DMS 273 treated with DMSO at 0.1 percent for 48 hours (cell line): ENCODE results near the gene SLC7A6.
"Not testable (repeated sequence)": the region's sequence is repeated elsewhere in the genome, so short reads cannot be mapped to it uniquely, and the experiment has no call there.

Source experiments
- DNase-seq: peaks from one replicate; lab custom pipeline; 2025; lab: John Stamatoyannopoulos, UW

Gene SLC7A6

DNA sequence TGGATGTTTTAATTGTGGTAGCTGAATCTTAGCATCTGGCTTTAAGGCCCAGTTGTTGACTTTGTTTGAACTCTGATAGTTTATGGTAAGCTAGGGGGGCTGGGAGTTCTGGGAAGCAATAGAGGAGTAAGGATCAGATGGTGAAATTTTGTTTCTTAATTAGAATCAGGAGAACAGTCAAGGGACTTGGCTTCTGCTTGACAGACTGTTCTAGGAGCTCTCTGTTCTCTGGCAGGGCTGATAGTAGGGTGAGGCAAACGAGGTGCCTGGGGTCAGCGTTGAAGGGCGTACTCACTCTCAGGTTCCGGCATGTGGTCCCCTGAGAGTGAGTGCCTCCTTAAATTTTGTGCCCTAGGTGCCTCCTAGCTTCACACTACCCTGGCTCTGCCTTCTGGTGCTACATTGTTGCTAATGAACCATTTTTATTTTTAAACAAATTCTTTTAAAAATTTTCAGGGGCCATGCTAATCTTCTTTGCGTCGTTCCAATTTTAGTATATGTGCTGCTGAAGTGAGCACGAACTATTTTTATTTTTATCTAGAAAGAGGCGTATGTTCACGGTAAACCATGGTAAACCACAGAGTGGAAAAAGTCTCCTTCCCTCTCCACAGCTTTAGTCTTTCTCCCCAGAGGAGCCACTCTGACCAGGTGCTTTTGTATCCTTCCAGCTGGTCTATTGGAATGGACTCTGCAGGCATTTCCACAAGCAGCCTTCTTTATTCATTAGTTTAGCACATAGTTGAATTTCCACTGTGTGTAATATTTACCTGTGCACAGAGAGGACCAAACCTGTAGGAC is 19.7 kb downstream of the SLC7A6 start:
- no peak for DNase-seq

DNA sequence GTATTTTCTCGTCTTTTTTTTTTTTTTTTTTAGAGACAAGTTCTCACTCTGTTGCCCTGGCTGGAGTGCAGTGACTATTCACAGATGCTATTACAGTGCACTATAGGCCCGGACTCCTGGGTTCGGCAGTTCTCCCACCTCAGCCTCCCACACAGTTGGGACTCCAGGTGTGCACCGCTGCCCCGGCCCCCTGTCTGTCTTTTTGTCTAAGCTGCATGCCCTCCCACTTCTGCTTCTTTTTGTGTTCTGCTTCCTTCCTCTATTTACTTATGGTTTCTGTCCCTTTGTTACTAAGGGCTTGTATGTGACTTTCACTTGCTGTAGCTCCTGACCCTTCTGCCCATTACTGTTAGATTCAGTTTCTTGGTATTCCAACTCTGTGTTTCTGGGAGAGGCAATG is 20.5 kb downstream of the SLC7A6 start:
- DNase-seq, result no peak

DNA sequence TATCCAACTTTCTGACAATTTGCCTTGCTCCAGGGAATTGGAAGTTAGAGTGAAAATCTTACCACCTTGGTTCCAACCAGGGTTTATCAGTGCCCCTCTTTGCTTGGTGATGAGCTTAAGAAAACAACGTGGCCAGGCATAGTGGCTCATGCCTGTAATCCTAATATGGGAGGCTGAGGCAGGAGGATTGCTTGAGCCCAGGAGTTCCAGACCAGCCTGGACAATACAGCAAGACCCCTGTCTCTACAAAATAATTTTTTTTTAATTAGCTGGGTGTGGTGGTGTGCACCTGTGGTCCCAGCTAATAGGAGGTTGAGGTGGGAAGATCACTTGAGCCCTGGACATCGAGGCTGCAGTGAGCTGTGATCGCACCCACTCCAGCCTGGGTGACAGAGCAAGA is 21.4 kb downstream of the SLC7A6 start:
- DNase-seq, result no peak

DNA sequence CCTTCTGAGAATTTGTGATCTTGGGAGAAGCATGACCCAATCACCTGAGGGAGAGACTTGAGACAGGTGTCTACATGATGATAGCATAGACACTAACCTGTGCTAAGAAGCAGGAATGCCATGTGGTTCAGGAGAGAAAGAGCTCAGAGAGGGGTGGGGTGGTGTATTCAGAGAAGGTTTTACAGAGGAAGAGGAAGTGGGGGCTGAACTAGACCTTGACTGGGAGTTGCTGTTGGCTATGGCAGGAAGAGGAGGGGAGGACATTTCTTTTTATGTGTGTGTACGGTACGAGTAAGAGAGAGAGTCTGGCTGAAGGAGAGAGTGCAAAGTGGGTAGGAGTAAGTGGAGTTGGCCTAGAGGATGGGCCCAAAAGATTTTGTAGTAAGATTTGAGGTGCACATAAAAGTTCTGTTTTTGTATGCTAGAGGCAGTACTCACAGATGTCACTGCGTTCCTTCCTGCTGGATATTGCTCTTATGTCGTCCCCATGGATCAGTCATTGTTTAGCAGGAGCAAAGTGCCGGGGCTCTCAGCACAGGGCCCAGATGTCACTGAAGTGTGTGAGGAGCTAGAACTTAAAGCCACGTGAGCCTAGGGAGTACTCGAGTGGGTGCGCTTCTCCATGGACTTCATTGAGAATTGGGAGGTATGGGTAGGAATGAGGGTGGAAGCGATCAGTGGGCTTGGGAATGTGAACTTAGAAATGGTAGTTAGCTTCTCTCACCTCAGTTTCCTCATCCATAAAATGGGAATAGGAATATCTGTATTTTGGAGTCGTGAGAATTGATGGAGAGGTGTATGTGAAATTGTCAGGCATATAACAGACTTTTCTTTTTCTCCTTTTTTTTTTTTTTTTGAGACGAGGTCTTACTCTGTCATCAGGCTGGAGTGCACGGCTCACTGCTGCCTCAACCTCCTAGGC is 22.1 kb downstream of the SLC7A6 start:
- DNase-seq, result no peak

DNA sequence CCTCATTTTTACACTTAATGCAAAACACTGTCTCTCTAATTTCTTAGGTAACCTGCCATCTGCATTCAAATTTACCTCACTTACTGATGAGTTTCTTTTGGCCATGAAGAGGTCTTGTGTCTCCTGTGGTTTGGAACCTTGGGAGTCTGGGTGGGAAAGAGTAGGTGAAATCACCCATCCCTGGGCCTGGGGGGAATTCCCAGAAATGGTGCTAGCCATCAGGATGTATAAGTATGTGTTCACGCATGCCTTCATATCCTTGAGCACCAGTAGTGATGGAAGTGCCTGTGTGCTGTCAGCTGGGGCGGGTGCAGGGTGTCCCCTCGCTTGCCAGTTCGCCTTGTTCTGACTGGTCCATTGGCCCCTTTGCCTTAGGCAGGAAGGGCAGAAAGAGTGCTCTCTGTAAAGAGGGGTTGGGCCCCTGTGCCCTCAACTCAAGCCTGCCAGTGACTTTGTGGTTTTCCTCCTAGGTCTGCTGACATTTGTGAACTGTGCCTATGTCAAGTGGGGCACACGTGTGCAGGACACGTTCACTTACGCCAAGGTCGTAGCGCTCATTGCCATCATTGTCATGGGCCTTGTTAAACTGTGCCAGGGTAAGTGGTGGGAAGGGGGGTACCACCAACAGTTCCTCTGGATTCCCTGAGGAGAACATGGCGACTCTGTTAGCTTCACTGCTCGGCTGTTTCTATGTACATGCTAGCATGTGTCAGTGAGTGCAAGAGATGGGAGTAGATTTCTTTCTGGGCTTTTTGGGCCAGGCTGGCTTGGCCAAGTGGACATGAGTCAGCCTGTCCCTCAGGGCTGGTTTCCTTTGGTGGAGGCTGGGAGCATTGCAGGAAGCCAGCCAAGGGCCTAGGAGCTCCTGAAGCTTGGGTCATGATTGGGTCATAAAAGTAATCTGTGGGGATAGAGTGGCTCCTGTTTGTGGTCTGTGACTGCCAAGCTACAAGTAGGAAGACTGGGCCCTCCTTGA is 23.2 kb downstream of the SLC7A6 start:
- DNase-seq, result no peak

DNA sequence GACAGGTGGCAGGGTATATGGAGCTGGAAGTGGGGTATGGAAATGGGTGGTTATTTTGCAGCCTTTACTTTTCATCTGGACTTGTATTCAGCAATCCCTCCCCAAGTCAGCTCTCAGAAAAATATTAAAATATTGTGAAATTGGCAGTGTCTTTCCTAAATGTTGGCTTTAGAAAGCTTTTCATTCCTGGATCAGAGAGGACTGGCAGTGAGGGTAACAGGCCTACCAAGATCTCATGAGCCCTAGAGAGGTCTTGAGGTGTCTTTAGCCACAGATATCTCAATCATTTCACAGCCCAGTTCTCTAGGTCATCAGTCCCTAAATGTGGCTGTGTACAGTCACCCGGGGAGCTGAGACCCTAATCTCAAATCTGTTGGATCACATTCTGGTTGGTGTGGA is 23.9 kb downstream of the SLC7A6 start:
- DNase-seq, result no peak

DNA sequence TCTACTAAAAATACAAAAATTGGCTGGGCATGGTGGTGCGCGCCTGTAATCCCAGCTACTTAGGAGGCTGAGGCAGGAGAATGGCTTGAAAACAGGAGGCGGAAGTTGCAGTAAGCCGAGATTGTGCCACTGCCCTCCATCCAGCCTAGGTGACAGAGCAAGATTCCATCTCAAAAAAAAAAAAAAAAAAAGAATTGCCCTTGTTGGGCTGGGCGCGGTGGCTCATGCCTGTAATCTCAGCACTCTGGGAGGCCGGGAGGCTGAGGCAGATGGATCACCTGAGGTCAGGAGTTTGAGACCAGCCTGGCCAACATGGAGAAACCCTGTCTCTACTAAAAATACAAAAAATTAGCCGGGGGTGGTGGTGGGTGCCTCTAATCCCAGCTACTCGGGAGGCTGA is 24.5 kb downstream of the SLC7A6 start:
- DNase-seq, result not testable (repeated sequence)

DNA sequence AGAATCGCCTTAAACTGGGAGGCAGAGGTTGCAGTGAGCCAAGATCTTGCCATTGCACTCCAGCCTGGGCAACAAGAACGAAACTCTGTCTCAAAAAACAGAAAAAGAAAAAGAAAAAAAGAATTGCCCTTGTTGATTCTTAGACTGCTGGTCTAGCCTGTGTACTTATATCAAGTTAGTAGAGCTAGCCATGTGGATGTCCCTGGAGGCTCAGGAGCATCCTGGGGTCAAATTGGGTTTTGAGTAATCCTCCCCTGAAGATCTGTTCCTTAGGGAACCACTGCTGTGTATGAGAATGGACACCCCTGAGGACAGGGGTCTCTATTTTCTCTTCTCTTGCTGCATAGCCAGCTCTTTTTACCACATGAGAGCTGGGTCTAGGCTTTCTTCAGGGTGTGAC is 24.9 kb downstream of the SLC7A6 start:
- no peak for DNase-seq

DNA sequence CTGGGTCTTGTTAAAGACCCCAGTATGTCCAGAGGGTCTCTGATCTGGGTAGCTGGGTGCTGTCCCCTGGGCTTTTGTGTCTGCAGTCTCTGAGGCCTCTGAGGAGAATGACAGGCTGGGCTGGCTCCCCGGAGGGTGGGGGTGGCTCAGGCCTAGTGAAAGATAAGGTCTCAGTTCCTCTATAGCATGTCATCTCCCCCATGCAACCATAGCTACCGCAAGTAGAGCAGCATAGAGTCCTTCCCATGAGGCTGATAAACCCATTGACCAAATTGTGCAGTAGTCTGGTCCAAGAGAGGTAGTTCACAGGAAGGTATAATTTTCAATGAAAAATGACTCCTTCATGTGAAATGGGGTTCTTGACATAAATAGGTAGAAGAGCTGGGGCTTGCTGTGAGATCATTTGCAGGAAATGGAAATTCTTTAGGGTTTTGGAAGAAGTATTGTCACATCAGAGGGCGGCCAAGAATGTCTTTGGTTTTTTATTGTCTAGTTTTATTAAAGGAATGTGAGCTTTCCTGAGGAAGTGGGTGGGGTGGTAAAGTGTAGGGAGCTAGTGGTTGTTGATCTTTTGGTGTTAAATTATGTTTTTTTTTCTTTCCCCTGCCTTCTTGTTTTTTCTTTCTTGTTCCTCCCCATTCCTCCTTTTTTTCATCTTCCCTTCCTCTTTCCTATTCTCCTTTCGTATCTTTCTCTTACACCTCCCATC is 25.4 kb downstream of the SLC7A6 start:
- DNase-seq, result no peak

DNA sequence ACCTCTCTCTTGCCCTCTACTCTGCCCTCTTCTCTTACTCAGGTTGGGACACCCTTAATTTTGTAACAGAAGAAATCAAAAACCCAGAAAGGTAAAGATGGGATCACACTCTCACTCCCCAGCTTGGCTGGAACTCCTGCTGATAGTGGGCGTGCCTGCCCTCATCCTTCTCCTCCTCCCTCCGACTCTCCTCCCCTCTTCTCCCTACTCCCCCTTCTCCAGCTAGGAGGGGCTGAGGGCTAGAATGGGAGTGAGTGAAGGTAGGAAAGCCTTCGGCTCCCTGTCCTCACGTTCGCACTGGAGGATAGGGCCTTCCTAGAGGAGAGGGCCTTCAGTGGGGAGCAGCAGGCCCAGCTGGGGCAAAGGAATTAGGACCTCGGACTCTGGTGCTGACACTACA is 26.1 kb downstream of the SLC7A6 start:
- no peak for DNase-seq

DNA sequence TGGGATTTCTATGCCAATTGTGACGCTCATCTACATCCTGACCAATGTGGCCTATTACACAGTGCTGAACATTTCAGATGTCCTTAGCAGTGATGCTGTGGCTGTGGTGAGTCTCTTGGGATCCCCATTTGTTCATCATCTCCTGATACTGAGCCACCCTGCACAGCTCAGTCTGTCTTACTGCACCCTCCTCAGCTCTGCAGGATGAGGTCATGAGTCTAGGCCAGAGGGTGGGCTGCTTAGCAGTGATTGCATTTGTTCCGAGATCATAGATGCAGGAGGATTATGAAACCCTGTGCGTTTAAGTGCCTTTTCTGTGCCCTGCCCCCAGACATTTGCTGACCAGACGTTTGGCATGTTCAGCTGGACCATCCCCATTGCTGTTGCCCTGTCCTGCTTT is 26.9 kb downstream of the SLC7A6 start:
- DNase-seq, result no peak

DNA sequence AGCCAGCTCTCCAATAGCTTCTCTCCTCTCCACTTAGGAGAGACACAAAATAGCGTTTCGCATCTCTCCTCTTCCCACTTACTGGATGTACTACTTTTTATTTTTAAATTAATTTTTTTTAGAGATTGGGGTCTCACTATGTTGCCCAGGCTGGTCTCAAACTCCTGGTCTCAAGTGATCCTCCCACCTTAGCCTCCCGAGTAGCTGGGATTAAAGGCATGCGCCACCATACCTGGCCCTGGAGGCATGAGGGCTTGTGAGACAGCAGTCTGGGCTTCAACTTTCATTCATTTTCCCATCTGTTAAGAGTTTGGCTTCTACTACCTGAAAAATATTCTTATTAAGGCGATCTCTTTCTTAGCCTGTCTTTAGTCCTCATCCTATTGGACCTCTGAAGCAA is 28.1 kb downstream of the SLC7A6 start:
- no peak for DNase-seq

DNA sequence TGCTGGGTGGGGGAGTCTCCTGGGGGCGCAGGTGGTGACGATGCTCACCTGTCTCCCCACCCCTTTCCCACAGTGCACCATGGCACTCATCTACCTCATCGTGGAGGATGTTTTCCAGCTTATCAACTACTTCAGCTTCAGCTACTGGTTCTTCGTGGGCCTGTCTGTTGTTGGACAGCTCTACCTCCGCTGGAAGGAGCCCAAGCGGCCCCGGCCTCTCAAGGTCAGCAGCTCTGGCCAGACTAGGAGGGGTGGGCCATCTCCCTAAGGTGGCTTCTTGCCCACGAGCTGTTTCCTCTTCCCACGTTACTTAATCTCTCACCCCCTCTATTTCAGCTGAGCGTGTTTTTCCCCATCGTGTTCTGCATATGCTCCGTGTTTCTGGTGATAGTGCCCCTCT is 32.0 kb downstream of the SLC7A6 start:
- no peak for DNase-seq

DNA sequence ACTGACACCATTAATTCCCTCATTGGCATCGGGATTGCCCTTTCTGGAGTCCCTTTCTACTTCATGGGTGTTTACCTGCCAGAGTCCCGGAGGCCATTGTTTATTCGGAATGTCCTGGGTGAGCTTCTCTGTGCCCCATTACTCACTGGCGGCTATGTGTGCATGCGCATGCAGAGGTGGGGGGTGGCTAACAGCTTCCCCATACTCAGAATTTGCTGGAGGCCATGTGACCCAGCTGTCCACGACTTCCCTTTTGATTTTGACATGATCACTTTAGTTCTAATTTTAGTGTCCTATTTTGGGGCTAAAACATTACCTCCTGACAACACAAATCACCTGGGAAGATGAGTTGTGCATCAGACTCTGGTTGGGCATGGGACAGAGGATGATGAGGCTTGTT is 32.4 kb downstream of the SLC7A6 start:
- DNase-seq, result no peak

DNA sequence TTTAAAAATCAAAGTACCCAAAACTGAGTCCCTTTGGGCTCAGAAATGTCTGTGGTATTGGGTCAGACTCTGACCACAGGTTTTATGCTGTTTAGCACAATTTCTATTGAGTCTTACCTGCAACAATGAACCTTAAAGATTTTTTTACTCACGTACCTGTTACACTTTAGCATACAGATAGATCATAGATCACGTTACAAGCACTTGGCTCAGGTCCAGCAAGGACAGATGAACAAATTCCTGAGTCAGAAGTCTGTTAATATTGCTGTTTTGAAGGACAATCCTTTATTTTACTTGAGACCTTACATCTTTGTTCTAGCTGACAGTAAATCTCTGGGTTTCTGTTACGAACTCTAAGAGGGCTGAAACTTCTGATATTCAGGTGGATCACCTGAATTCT is 33.6 kb downstream of the SLC7A6 start:
- no peak for DNase-seq

DNA sequence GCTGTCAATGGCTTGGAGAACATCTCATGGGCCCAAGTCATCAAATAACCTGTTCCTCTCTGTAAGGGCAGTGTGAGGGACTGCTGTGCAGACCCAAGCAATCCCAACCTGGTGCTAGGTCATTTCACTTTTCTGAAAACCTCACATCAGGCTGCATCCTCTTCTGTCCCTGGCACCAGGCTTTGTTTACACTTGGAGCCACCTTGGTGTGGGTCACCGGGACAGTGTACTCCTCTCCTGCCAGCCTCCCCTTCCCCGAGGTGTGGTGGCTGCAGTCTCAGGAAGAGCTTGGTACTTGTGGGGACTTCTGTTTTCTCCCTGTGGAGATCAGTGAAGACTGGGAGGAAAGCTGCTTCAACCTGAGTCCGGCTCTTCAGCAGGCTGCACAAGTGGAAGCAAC is 34.0 kb downstream of the SLC7A6 start:
- DNase-seq, result no peak

DNA sequence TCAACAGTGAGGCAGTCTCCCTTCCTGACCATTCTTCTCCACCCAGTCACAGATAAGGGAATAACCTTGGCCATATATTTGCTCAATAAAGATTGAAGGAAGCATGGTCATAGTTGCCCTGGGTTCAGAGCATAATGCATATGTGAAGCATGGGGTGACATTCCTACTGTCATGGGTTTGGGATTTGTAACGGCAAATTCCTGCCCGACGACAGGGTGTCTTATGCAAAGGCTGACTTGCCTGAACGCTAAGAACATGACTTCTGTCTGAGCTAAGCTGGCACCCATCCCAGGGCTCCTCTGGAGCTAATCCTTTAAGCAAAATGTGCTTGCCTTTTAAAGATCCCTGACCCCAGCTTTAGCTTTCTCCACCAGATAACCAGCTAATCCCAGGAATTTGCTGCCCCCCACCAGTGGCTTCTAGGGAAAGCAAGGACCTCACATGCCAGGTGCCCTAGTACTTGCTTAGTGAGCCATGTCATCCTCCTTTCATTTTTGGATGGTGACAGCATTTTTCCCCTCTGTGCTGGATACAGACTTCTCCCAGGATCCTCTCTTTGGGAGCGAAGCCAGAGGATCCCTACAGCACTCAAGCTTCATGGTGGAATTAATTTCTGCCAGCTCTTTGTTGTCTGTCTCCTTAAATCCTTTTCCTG is 34.7 kb downstream of the SLC7A6 start:
- no peak for DNase-seq

DNA sequence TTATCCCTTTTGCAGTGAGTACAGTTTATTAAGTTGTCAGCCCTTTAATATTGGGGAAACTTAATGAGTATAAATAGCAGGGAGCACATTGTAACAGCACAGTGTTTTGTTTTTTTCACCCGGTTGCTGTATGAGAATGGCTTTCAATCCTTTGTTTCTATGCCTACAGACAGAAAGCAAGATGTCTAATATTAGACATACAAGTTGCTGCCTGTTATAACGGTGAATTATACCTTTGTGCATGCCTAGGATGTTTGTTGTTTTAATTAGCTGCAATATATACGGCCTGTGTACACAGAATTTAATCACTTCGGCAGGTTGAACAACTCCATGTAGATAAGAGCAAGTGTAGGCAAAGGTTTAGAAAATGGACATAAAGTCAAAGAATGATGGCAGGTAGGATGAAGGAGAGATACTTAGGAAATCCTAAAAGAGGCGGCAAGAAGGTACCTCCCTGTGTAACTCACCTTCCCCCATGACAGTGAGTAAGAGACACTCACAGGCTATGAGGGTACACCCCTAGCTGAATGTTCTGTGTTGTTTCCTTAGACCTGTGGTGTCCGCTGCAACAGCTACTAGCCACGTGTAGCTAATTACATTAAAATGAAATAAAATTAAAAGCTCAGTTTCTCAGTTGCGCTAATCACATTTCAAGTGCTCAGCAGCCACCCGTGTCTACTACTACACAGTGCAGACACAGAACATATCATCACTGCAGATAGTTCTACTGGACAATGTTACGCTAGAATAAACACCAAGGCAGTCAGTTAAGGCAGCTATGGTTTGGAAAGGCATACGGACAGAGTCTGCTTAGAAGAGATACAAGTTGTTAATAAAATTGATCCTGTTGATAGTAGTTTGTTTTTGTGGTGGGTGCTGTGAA is 35.5 kb downstream of the SLC7A6 start:
- no peak for DNase-seq

DNA sequence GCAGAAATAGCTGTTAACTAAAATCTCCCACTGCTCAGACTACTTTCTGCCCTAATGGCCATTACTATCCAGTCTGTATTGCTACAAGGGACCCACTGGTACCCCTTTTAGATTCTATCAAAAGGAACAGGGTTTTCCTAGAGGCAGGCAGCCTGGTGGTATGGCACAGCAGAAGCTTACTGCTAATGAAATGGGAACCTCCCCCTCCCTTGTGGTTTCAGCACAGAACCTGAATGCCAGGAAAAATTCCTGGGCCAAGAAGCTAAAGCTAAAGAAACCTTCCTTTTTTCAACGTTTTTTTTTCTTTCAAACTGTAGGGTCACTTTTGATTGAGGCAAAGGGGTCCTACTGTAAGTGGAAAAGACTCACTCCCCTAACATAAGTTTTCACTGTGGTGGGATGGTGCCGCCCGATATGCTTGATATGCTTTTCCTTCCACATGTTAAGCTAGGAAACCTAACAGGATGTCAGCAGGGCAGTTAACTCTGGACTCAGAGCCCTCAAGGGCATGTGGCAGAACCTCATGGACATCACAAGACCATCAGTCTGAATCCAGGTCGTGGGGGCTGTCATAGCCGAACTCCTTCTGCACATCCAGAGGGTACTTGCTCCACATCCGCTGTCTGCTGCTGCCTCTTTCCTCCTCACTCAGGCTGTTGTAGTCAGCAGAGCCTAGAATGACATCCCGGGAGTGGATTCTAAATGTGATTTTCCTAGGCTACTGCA is 36.6 kb downstream of the SLC7A6 start:
- no peak for DNase-seq
